Trophoblast cell (in vitro differentiated cells and primary cell): ENCODE data around the gene RPLP2.

Experiments
- DNase-seq, 2 donors: peaks; one replicate each; pipeline ENCODE4 v3.0.0-alpha.2; 2016
- H2AFZ ChIP-seq: 2 replicates; pipeline ENCODE4 v1.6.1; 2013; ENCODE audit warnings: low read length, moderate library complexity, mild to moderate bottlenecking; ENCODE audit not compliant: insufficient read depth, poor library complexity
- H2AK5ac ChIP-seq: 2 replicates; pipeline ENCODE4 v1.6.1; 2013; ENCODE audit warnings: mild to moderate bottlenecking, low read length
- H2BK120ac ChIP-seq: 2 replicates; pipeline ENCODE4 v1.6.1; 2013; ENCODE audit warnings: low read length, mild to moderate bottlenecking, moderate library complexity; ENCODE audit not compliant: insufficient read depth, poor library complexity
- H2BK12ac ChIP-seq: 2 replicates; pipeline ENCODE4 v1.6.1; 2013; ENCODE audit warnings: mild to moderate bottlenecking, low read length, moderate library complexity
- H2BK5ac ChIP-seq: 2 replicates; pipeline ENCODE4 v1.6.1; 2013; ENCODE audit warnings: low read length, low read depth, moderate library complexity, mild to moderate bottlenecking; ENCODE audit not compliant: poor library complexity
- H3K14ac ChIP-seq: 2 replicates; pipeline ENCODE4 v1.6.1; 2013; ENCODE audit warnings: mild to moderate bottlenecking, low read length
- H3K18ac ChIP-seq: 2 replicates; pipeline ENCODE4 v1.6.1; 2013; ENCODE audit warnings: mild to moderate bottlenecking, low read length
- H3K23ac ChIP-seq: 2 replicates; pipeline ENCODE4 v1.6.1; 2013; ENCODE audit warnings: low read length
- H3K27ac ChIP-seq: 2 replicates; pipeline ENCODE4 v1.5.1; 2013; ENCODE audit warnings: low read depth, mild to moderate bottlenecking, inconsistent platforms, low read length, moderate library complexity
- H3K27me3 ChIP-seq: 2 replicates; pipeline ENCODE4 v1.6.1; 2013; ENCODE audit warnings: inconsistent platforms, mild to moderate bottlenecking, low read length, moderate library complexity; ENCODE audit not compliant: insufficient read depth
- H3K36me3 ChIP-seq, 2 experiments: 1 replicate in 1 of 2; 2 replicates in 1 of 2; pipeline ENCODE4 v1.6.1; 2013; ENCODE audit warnings: low read length in 2 of 2, mild to moderate bottlenecking in 2 of 2, moderate library complexity in 1 of 2; ENCODE audit not compliant: insufficient read depth in 2 of 2, control insufficient read depth in 1 of 2
- H3K4ac ChIP-seq: 2 replicates; pipeline ENCODE4 v1.6.1; 2013; ENCODE audit warnings: low read depth, mild to moderate bottlenecking, low read length, moderate library complexity
- H3K4me1 ChIP-seq, 2 experiments: 1 replicate in 1 of 2; 2 replicates in 1 of 2; pipeline ENCODE4 v1.6.1; 2013; ENCODE audit warnings: low read length in 2 of 2, mild to moderate bottlenecking in 2 of 2, moderate library complexity in 1 of 2; ENCODE audit not compliant: insufficient read depth in 2 of 2, control insufficient read depth in 1 of 2
- H3K4me2 ChIP-seq: 2 replicates; pipeline ENCODE4 v1.6.1; 2013; ENCODE audit warnings: inconsistent platforms, mild to moderate bottlenecking, low read length, moderate library complexity
- H3K4me3 ChIP-seq: 2 replicates; pipeline ENCODE4 v1.5.1; 2013; ENCODE audit warnings: mild to moderate bottlenecking, low read depth, low read length, inconsistent platforms
- H3K79me1 ChIP-seq: one replicate; pipeline ENCODE4 v1.6.1; 2013; ENCODE audit warnings: low read length
- H3K79me2 ChIP-seq: 2 replicates; pipeline ENCODE4 v1.6.1; 2013; ENCODE audit warnings: low read length, mild to moderate bottlenecking; ENCODE audit not compliant: control insufficient read depth, insufficient read depth, poor library complexity
- H3K9ac ChIP-seq: 2 replicates; pipeline ENCODE4 v1.6.1; 2013; ENCODE audit warnings: mild to moderate bottlenecking, low read length
- H3K9me3 ChIP-seq: 2 replicates; pipeline ENCODE4 v1.6.1; 2013; ENCODE audit warnings: low read depth, mild to moderate bottlenecking, control low read depth, inconsistent platforms, low read length; ENCODE audit not compliant: insufficient read depth
- H4K12ac ChIP-seq: 2 replicates; pipeline ENCODE4 v1.6.1; 2013; ENCODE audit warnings: low read depth, mild to moderate bottlenecking, low read length, moderate library complexity
- H4K8ac ChIP-seq: 2 replicates; pipeline ENCODE4 v1.6.1; 2013; ENCODE audit warnings: low read depth, mild to moderate bottlenecking, low read length, moderate library complexity
- H4K91ac ChIP-seq: one replicate; pipeline ENCODE4 v1.6.1; 2013; ENCODE audit warnings: low read depth, mild to moderate bottlenecking, low read length, moderate library complexity
- WGBS: extraction: QIAGEN DNeasy Blood & Tissue Kit; methylation state at CpG from one replicate; pipeline ENCODE4 v1.1.7; 2013; ENCODE audit warnings: missing lambda C conversion rate; ENCODE audit not compliant: insufficient read length, insufficient coverage; ENCODE audit errors: extremely low coverage; 5-methylcytosine and 5-hydroxymethylcytosine counted together

Gene RPLP2

DNA sequence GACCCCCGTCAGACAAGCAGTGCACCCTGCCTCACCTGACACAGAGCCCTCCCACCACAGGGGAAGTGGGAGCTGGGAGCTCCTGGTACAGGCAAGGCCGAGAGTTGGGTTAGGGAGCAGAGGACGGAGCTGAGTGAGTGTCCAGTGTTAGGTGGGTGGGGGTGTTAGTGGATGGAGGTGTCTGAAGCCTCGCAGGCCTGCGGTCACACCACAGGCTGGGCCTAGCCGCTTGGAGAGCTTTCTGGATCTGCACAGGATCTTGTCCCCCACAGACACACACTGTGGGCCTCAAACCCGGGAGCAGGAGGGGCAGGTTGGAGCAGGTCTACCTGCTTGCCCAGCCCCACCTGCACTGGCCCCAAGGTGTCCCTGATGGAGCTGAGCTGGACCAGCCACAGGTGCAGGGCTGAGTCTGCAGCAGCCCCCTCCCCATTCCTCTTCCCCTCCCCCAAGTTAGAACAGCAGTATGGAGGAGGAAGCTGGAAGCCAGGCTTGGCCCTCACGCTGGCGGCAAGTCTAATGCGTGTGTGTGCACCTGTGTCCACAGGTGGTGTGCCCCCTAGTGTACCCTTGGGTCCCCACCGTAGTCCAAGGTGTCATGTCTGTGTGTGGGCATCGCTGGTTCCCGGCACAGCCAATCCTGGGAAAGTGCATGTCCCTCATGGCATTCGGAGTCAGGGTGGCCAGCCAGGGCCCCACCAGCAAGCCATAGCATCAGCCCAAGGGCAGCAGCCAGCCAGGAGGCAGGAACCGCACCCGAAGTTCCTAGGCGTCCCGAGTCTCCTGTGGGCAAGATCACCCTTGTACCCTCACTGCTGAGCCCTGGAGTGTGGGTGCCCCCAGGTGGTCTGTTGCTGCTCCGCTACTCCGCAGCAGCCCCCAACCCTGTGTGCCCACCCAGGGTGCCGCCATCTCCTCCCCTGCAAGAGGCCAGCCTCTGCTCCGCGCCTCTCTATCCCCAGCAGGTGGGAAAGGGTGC is 30.5 kb upstream of the RPLP2 start:
- Histone ChIP-seq H2BK5ac (no peak overlapping the region), H3K27ac (no peak overlapping the region), H2BK12ac (no peak overlapping the region), H2AFZ (no peak overlapping the region), H3K79me2 (peaks cover 19% of the 10 kb centered on the region), H3K79me1 (peaks cover 11% of the 10 kb centered on the region), H3K9ac (no peak overlapping the region), H3K4ac (no peak overlapping the region), H3K14ac (no peak overlapping the region), H3K4me2 (no peak overlapping the region), H3K4me3 (peak overlapping the region; percentile 8), H2AK5ac (no peak overlapping the region), H2BK120ac (no peak overlapping the region), H3K4me1 (peaks cover 17 to 20% of the 10 kb centered on the region in 2 experiments), H3K36me3 (peaks cover 10 to 11% of the 10 kb centered on the region in 2 experiments), H3K23ac (no peak overlapping the region), H3K9me3 (no peaks in the 10 kb centered on the region), H4K8ac (no peak overlapping the region), H3K27me3 (no peaks in the 10 kb centered on the region), H4K91ac (no peak overlapping the region), H4K12ac (no peak overlapping the region), H3K18ac (peak overlapping the region; percentile 25)
- no peak for DNase-seq
- no CpG with 5 or more reads among the region's 23 CpGs for WGBS

DNA sequence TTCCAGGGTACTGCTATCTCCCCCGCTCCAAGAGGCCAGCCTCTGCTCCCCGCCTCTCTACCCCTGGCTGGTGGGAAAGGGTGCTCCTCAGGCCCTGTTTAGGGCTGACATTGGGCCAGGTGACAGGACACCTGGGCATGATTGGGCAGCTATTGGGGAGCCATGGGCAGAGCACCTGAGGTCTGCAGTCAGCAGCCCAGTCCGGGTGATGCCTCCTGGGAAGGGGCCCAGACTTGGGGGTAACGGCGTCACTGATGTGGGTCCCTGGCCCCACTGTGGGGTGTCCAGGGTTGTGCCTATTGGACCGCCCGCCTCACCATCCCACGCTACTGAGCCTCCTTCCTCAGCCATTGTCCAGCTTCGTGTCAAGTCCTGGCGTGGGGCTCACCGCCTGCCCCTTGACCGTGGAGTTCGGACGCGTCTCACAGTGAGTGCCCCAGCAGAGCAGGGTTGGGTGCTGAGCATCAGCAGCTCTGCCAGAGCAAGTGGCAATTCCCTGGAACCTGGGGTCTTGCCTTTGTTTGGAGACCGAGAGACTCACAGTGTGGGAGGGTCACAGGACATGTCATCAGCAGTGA is 29.7 kb upstream of the RPLP2 start:
- H3K9ac ChIP-seq = no peak overlapping the region
- no peak overlapping the region for H2BK120ac ChIP-seq
- H3K27me3 ChIP-seq = no peaks in the 10 kb centered on the region
- H3K18ac ChIP-seq = no peak overlapping the region
- H3K36me3 ChIP-seq = peaks cover 9 to 10% of the 10 kb centered on the region in 2 experiments
- H3K23ac ChIP-seq = no peak overlapping the region
- H3K14ac ChIP-seq = no peak overlapping the region
- no peak overlapping the region for H2AFZ ChIP-seq
- peaks cover 16 to 19% of the 10 kb centered on the region in 2 experiments for H3K4me1 ChIP-seq
- H2BK12ac ChIP-seq = no peak overlapping the region
- no peak overlapping the region for H3K4me2 ChIP-seq
- H3K79me1 ChIP-seq = peaks cover 11% of the 10 kb centered on the region
- no CpG with 5 or more reads among the region's 16 CpGs for WGBS
- no peak overlapping the region for H2AK5ac ChIP-seq
- no peak overlapping the region for H4K91ac ChIP-seq
- no peak overlapping the region for H4K12ac ChIP-seq
- peaks cover 19% of the 10 kb centered on the region for H3K79me2 ChIP-seq
- H3K27ac ChIP-seq = no peak overlapping the region
- H3K9me3 ChIP-seq = no peaks in the 10 kb centered on the region
- H3K4me3 ChIP-seq = no peak overlapping the region
- DNase-seq = no peak
- H2BK5ac ChIP-seq = no peak overlapping the region
- no peak overlapping the region for H3K4ac ChIP-seq
- no peak overlapping the region for H4K8ac ChIP-seq

DNA sequence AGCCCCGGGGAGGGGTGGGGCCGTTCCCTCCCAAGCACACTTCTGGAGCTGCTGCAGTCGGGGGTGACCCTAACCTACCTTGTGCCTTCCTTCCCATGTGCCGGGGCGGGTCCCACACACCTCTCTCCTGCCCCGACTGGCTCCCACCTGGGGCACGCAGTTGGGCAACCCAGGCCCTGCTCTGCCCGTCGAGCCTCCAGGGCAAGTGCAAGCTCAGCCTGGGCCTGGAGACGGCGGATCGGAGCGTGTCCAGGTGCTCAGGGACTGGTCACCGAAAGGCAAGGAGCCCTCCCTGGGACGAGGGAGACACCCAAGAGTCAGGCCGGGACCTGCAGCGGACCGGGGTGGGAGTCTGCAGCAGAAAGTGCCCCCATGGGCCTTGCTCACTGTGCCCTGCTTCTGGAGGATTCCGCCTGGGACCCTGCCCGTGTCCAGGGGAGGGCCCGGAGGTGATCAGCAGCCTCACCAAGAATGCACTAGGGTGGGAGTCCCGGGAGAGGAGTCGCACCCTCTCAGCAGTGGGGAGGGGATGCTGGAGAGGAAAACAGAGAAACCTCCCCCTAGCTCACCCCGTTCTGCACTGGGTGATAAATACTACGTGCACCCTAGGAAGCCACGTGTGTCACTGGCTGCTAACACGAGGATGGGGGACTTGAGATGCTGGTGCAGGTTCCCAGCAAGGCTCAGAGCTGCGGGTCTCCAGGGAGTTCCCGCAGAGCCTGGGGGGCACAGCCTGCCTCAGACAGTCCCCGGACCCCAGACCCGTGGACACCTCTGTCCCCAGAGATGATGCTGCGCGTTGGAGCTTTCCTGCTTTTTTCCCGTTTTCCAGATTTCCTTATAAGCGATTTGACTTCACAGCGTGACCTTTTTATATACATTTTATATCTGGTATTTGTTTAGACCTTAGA is 27.2 kb upstream of the RPLP2 start:
- H2AFZ ChIP-seq = no peak overlapping the region
- no peak overlapping the region for H3K14ac ChIP-seq
- H3K9me3 ChIP-seq = peaks cover 2% of the 10 kb centered on the region
- no peak overlapping the region for H4K91ac ChIP-seq
- H3K4ac ChIP-seq = no peak overlapping the region
- WGBS = no CpG with 5 or more reads among the region's 36 CpGs
- H4K12ac ChIP-seq = no peak overlapping the region
- H2BK12ac ChIP-seq = no peak overlapping the region
- peaks cover 8% of the 10 kb centered on the region for H3K79me2 ChIP-seq
- no peak overlapping the region for H2AK5ac ChIP-seq
- DNase-seq = no peak
- H3K4me1 ChIP-seq = peaks cover 7 to 8% of the 10 kb centered on the region in 2 experiments
- H2BK120ac ChIP-seq = no peak overlapping the region
- H3K18ac ChIP-seq = no peak overlapping the region
- no peak overlapping the region for H3K4me2 ChIP-seq
- H3K4me3 ChIP-seq = peak overlapping the region; percentile 7
- H3K27me3 ChIP-seq = no peaks in the 10 kb centered on the region
- no peak overlapping the region for H4K8ac ChIP-seq
- no peak overlapping the region for H3K9ac ChIP-seq
- H2BK5ac ChIP-seq = no peak overlapping the region
- no peak overlapping the region for H3K23ac ChIP-seq
- H3K79me1 ChIP-seq = peaks cover 3% of the 10 kb centered on the region
- H3K27ac ChIP-seq = no peak overlapping the region
- H3K36me3 ChIP-seq = peaks cover 9 to 10% of the 10 kb centered on the region in 2 experiments

DNA sequence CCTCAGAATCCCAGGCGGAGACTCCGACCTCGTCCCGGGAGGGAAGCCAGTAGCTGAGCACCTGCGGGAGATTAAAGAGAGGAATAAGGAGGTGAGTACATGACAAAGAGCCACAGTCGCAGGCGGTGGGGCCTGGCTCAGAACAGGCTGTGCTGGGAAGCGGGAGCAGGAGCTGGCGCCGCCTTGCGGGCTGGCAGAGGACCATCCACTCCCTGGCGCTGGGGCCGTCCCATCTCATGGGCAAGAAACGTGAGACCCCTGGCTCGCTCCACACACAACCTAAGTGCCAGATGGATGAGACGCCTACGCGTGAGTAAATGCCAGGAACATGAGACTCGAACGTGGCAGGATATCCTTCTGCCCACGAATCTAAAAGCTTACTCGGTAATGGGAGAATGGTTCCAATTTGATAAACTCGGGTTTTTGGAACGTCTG is 26.2 kb upstream of the RPLP2 start:
- Histone ChIP-seq H3K4me1 (peaks cover 2 to 3% of the 10 kb centered on the region in 2 experiments), H3K79me2 (no peaks in the 10 kb centered on the region), H3K4me3 (no peak overlapping the region), H2AFZ (no peak overlapping the region), H3K9me3 (peaks cover 2% of the 10 kb centered on the region), H3K9ac (no peak overlapping the region), H3K4me2 (no peak overlapping the region), H2BK5ac (no peak overlapping the region), H3K18ac (no peak overlapping the region), H3K27ac (no peak overlapping the region), H4K12ac (peak overlapping the region; percentile 39), H3K79me1 (no peaks in the 10 kb centered on the region), H2BK12ac (no peak overlapping the region), H3K4ac (no peak overlapping the region), H3K14ac (no peak overlapping the region), H3K23ac (no peak overlapping the region), H3K36me3 (peaks cover 9 to 10% of the 10 kb centered on the region in 2 experiments), H2BK120ac (no peak overlapping the region), H4K8ac (no peak overlapping the region), H3K27me3 (no peaks in the 10 kb centered on the region), H4K91ac (no peak overlapping the region), H2AK5ac (no peak overlapping the region)
- WGBS = no CpG with 5 or more reads among the region's 24 CpGs
- DNase-seq = peak; percentile 50 to 70
